Measurements from ENCODE around the gene PNCK. TPM values are rescaled to one million over a fixed set of nuclear protein-coding genes. Genes with fewer than 3 reads are reported as not detected.
"Not testable (repeated sequence)": the region's sequence is repeated elsewhere in the genome, so short reads cannot be mapped to it uniquely, and the experiment has no call there.

PNCK gene
- total RNA-seq, 1 experiment from 2014 or later, result 1.1 TPM

- peak overlapping the region; percentile 29 for H3K27ac Mint-ChIP-seq (ENCODE audit: unreplicated experiment)
- BruUV-seq (replicated peaks), result no TSS peak
- peaks cover 52% of the 10 kb centered on the region for H3K36me3 Mint-ChIP-seq (ENCODE audit: insufficient read depth, unreplicated experiment)
- peak overlapping the region; percentile 31 for H3K4me3 Mint-ChIP-seq (ENCODE audit: low read depth, unreplicated experiment)
- H3K4me1 Mint-ChIP-seq (ENCODE audit: low read depth, unreplicated experiment), result no peaks in the 10 kb centered on the region
- intact Hi-C loops (cut with micrococcal nuclease; ENCODE audit: unreplicated experiment), result no loop called here
- CTCF ChIA-PET, result no interaction called here
- DNase-seq, result no peak
- no peaks in the 10 kb centered on the region for H3K27me3 Mint-ChIP-seq (ENCODE audit: unreplicated experiment)
- H3K9me3 Mint-ChIP-seq (ENCODE audit: low read depth, unreplicated experiment), result no peaks in the 10 kb centered on the region
- no peak for TF ChIP-seq CTCF (IDR thresholded peaks at IDR 0.05; ENCODE audit: unreplicated experiment)
Observed at GRCh38 chrX:153692611-153693156, 19.1 kb upstream of the PNCK start.

GRCh38 chrX:153692003-153692402 lies 18.4 kb upstream of the PNCK start:
- H3K4me3 Mint-ChIP-seq (ENCODE audit: low read depth, unreplicated experiment), result no peak overlapping the region
- TF ChIP-seq CTCF (IDR thresholded peaks at IDR 0.05; ENCODE audit: unreplicated experiment), result no peak
- DNase-seq, result no peak
- intact Hi-C loops (cut with micrococcal nuclease; ENCODE audit: unreplicated experiment), result no loop called here
- H3K36me3 Mint-ChIP-seq (ENCODE audit: insufficient read depth, unreplicated experiment), result peaks cover 52% of the 10 kb centered on the region
- CTCF ChIA-PET, result no interaction called here
- H3K4me1 Mint-ChIP-seq (ENCODE audit: low read depth, unreplicated experiment), result no peaks in the 10 kb centered on the region
- BruUV-seq (replicated peaks), result no TSS peak
- no peak overlapping the region for H3K27ac Mint-ChIP-seq (ENCODE audit: unreplicated experiment)
- H3K27me3 Mint-ChIP-seq (ENCODE audit: unreplicated experiment), result no peaks in the 10 kb centered on the region
- no peaks in the 10 kb centered on the region for H3K9me3 Mint-ChIP-seq (ENCODE audit: low read depth, unreplicated experiment)

GRCh38 chrX:153691032-153691827 lies 17.6 kb upstream of the PNCK start:
- H3K36me3 Mint-ChIP-seq (ENCODE audit: insufficient read depth, unreplicated experiment), result peaks cover 51% of the 10 kb centered on the region
- H3K9me3 Mint-ChIP-seq (ENCODE audit: low read depth, unreplicated experiment); BruUV-seq (replicated peaks): not testable (repeated sequence)

GRCh38 chrX:153690466-153690865 lies 16.9 kb upstream of the PNCK start:
- no peak for DNase-seq
- Mint-ChIP-seq H3K27ac (ENCODE audit: unreplicated experiment) (peak overlapping the region; percentile 36), H3K36me3 (ENCODE audit: insufficient read depth, unreplicated experiment) (peaks cover 48% of the 10 kb centered on the region), H3K9me3 (ENCODE audit: low read depth, unreplicated experiment) (no peaks in the 10 kb centered on the region), H3K4me3 (ENCODE audit: low read depth, unreplicated experiment) (peak overlapping the region; percentile 26), H3K4me1 (ENCODE audit: low read depth, unreplicated experiment) (no peaks in the 10 kb centered on the region), H3K27me3 (ENCODE audit: unreplicated experiment) (peaks cover 14% of the 10 kb centered on the region)
- CTCF ChIA-PET, result no interaction called here
- BruUV-seq (replicated peaks), result no TSS peak
- no peak for TF ChIP-seq CTCF (IDR thresholded peaks at IDR 0.05; ENCODE audit: unreplicated experiment)
- intact Hi-C loops (cut with micrococcal nuclease; ENCODE audit: unreplicated experiment), result no loop called here

More at GRCh38 chrX:153691032-153691827, 17.6 kb upstream of the PNCK start:
- CTCF ChIA-PET; H3K27ac Mint-ChIP-seq (ENCODE audit: unreplicated experiment); H3K4me3 Mint-ChIP-seq (ENCODE audit: low read depth, unreplicated experiment); DNase-seq; intact Hi-C loops (cut with micrococcal nuclease; ENCODE audit: unreplicated experiment); H3K4me1 Mint-ChIP-seq (ENCODE audit: low read depth, unreplicated experiment); H3K27me3 Mint-ChIP-seq (ENCODE audit: unreplicated experiment): not testable (repeated sequence)

Measured in Calu3 (cell line).